Subcutaneous adipose tissue (tissue), 4 donors: ENCODE results near the gene SLC22A15. TPM values are rescaled to one million over a fixed set of nuclear protein-coding genes. Genes with fewer than 3 reads are reported as not detected.

Experiments
- total RNA-seq, 4 donors: library from RNA; depleted of rRNA; stranded (reverse); fragments of >200 nt; gene quantifications; one replicate each; pipeline ENCODE4 v1.1.0, GENCODE V29; 2016
- TF ChIP-seq, protein P1 (sequence below): fragments of 450-650 bp; IDR thresholded peaks from one replicate; pipeline ENCODE4 v1.5.1; 2016; ENCODE audit warnings: low read depth, mild to moderate bottlenecking, control low read depth, antibody characterized with exemption, moderate library complexity

The SLC22A15 gene
- total RNA-seq, 4 donors from 2014 or later: 6.6 to 24.5 (median 13.1) TPM

- TF ChIP-seq, protein P1, sequence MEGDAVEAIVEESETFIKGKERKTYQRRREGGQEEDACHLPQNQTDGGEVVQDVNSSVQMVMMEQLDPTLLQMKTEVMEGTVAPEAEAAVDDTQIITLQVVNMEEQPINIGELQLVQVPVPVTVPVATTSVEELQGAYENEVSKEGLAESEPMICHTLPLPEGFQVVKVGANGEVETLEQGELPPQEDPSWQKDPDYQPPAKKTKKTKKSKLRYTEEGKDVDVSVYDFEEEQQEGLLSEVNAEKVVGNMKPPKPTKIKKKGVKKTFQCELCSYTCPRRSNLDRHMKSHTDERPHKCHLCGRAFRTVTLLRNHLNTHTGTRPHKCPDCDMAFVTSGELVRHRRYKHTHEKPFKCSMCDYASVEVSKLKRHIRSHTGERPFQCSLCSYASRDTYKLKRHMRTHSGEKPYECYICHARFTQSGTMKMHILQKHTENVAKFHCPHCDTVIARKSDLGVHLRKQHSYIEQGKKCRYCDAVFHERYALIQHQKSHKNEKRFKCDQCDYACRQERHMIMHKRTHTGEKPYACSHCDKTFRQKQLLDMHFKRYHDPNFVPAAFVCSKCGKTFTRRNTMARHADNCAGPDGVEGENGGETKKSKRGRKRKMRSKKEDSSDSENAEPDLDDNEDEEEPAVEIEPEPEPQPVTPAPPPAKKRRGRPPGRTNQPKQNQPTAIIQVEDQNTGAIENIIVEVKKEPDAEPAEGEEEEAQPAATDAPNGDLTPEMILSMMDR: no peak
Measured at GRCh38 chr1:116075575-116075974, 99.3 kb downstream of the SLC22A15 start.

GRCh38 chr1:116075990-116076389, 99.7 kb downstream of the SLC22A15 start:
- TF ChIP-seq, protein P1: no peak

GRCh38 chr1:116076831-116077230, 100.5 kb downstream of the SLC22A15 start:
- TF ChIP-seq, protein P1: no peak

DNA sequence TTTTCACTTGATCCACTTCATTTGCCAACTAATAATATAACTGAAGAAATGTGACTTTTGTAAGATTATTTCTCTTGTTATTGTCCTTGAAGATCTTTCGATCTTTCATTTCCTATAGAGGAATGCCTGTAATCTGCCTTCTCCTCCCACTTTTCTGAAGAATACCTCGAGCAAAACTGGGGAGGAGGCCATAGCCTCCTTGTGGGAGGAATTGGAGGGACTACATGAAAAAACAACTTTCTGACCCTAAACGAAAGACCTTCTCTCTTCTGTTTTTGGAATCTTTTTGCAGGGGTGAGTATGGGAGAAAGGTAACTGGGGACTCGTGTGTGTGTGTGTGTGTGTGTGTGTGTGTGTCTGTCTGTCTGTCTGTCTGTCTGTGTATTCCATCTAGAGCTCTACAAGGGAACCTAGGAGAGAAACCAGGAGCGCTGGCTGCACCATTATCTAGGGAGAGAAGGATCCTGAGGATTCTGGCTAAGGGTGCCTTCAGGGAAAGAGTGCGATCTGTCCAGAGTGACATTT, 102.4 kb downstream of the SLC22A15 start:
- TF ChIP-seq, protein P1: no peak

- TF ChIP-seq, protein P1: no peak
Measured at GRCh38 chr1:116087628-116088027, 111.3 kb downstream of the SLC22A15 start.

DNA sequence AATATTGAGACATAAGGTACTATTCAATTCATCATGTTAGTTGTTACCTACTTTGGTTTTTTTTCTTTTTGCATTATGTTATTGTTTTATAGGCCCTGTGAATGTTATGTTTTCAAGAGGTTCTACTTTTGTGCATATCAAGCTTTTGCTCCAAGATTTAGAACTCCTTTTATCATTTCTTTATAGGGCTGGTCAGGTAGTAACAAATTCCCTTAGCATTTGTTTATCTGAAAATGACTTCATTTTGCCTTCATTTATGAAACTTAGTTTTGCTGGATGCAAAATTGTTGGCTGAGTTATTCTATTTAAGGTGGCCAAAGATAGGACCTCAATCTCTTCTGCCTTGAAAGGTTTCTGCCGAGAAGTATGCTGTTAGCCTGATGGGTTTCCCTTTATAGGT, 113.6 kb downstream of the SLC22A15 start:
- TF ChIP-seq, protein P1: no peak

DNA sequence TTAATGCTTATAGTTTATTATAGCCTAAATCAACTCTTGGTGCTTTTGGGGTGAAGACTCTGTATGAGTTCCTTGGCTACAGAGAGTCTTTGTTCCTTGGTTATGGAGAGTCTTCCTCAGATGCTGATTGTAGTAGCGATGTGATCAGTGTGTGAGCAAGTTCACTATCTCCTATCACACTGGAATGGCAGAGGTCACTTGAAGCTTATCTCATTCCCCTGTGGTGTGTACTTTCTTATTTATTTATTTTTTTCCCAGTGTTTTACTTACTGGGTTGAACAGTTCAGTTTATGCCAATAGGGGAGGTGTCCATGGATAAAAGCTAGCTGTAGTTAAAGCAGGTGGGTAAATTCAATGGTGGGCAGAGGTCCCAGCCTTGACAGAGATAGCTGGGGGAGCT, 114.8 kb downstream of the SLC22A15 start:
- TF ChIP-seq, protein P1: no peak
